Measurements from ENCODE around the gene SCNN1B. TPM values are rescaled to one million over a fixed set of nuclear protein-coding genes. Genes with fewer than 3 reads are reported as not detected.
"Not testable (repeated sequence)": the region's sequence is repeated elsewhere in the genome, so short reads cannot be mapped to it uniquely, and the experiment has no call there.

The SCNN1B gene
- total RNA-seq, 1 donor from 2014 or later, result not detected

GRCh38 chr16:23355106-23355670, 53.1 kb downstream of the SCNN1B start:
- no peaks in the 10 kb centered on the region for H3K36me3 Mint-ChIP-seq (ENCODE audit: low read depth)
- no peak overlapping the region for H3K4me3 Mint-ChIP-seq
- no peaks in the 10 kb centered on the region for H3K4me1 Mint-ChIP-seq (ENCODE audit: low read depth)
- no peak overlapping the region for H3K27ac Mint-ChIP-seq
- H3K27me3 Mint-ChIP-seq (ENCODE audit: insufficient read depth), result no peaks in the 10 kb centered on the region
- no peaks in the 10 kb centered on the region for H3K9me3 Mint-ChIP-seq
- DNase-seq (ENCODE audit: low spot score), result no peak
- intact Hi-C loops (cut with micrococcal nuclease), result no loop called here

GRCh38 chr16:23356941-23357340, 54.8 kb downstream of the SCNN1B start:
- Mint-ChIP-seq H3K9me3 (no peaks in the 10 kb centered on the region), H3K4me3 (no peak overlapping the region), H3K36me3 (ENCODE audit: low read depth) (no peaks in the 10 kb centered on the region), H3K27ac (no peak overlapping the region), H3K4me1 (ENCODE audit: low read depth) (no peaks in the 10 kb centered on the region), H3K27me3 (ENCODE audit: insufficient read depth) (no peaks in the 10 kb centered on the region)
- no peak for DNase-seq (ENCODE audit: low spot score)
- intact Hi-C loops (cut with micrococcal nuclease), result no loop called here

- Mint-ChIP-seq H3K4me1 (ENCODE audit: low read depth) (no peaks in the 10 kb centered on the region), H3K4me3 (no peak overlapping the region), H3K27me3 (ENCODE audit: insufficient read depth) (no peaks in the 10 kb centered on the region), H3K27ac (no peak overlapping the region), H3K9me3 (no peaks in the 10 kb centered on the region), H3K36me3 (ENCODE audit: low read depth) (no peaks in the 10 kb centered on the region)
- intact Hi-C loops (cut with micrococcal nuclease), result no loop called here
- no peak for DNase-seq (ENCODE audit: low spot score)
These were observed 55.7 kb downstream of the SCNN1B start for GRCh38 chr16:23357761-23358290.

GRCh38 chr16:23359092-23359760, 57.1 kb downstream of the SCNN1B start:
- intact Hi-C loops (cut with micrococcal nuclease), result no loop called here
- Mint-ChIP-seq H3K27me3 (ENCODE audit: insufficient read depth) (no peaks in the 10 kb centered on the region), H3K4me3 (no peak overlapping the region), H3K9me3 (no peaks in the 10 kb centered on the region), H3K27ac (no peak overlapping the region), H3K36me3 (ENCODE audit: low read depth) (no peaks in the 10 kb centered on the region), H3K4me1 (ENCODE audit: low read depth) (no peaks in the 10 kb centered on the region)
- no peak for DNase-seq (ENCODE audit: low spot score)

- H3K36me3 Mint-ChIP-seq (ENCODE audit: low read depth), result no peaks in the 10 kb centered on the region
- H3K4me3 Mint-ChIP-seq, result no peak overlapping the region
- no peak overlapping the region for H3K27ac Mint-ChIP-seq
- H3K27me3 Mint-ChIP-seq (ENCODE audit: insufficient read depth), result peaks cover 4% of the 10 kb centered on the region
- DNase-seq (ENCODE audit: low spot score), result no peak
- no peaks in the 10 kb centered on the region for H3K9me3 Mint-ChIP-seq
- H3K4me1 Mint-ChIP-seq (ENCODE audit: low read depth), result peaks cover 10% of the 10 kb centered on the region
- intact Hi-C loops (cut with micrococcal nuclease), result no loop called here
These were observed 60.6 kb downstream of the SCNN1B start for GRCh38 chr16:23362460-23363317.

GRCh38 chr16:23365602-23366240, 63.6 kb downstream of the SCNN1B start:
- Mint-ChIP-seq H3K36me3 (ENCODE audit: low read depth) (no peaks in the 10 kb centered on the region), H3K4me1 (ENCODE audit: low read depth) (peaks cover 10% of the 10 kb centered on the region), H3K9me3 (no peaks in the 10 kb centered on the region), H3K4me3 (no peak overlapping the region), H3K27ac (peak overlapping the region; percentile 25), H3K27me3 (ENCODE audit: insufficient read depth) (peaks cover 6% of the 10 kb centered on the region)
- intact Hi-C loops (cut with micrococcal nuclease), result no loop called here
- no peak for DNase-seq (ENCODE audit: low spot score)

GRCh38 chr16:23366341-23366740, 64.2 kb downstream of the SCNN1B start:
- DNase-seq (ENCODE audit: low spot score); H3K4me3 Mint-ChIP-seq; H3K27ac Mint-ChIP-seq; H3K27me3 Mint-ChIP-seq (ENCODE audit: insufficient read depth); H3K9me3 Mint-ChIP-seq; intact Hi-C loops (cut with micrococcal nuclease); H3K36me3 Mint-ChIP-seq (ENCODE audit: low read depth): not testable (repeated sequence)
- peaks cover 10% of the 10 kb centered on the region for H3K4me1 Mint-ChIP-seq (ENCODE audit: low read depth)

- no peak overlapping the region for H3K4me3 Mint-ChIP-seq
- no peak for DNase-seq (ENCODE audit: low spot score)
- H3K27ac Mint-ChIP-seq, result no peak overlapping the region
- H3K36me3 Mint-ChIP-seq (ENCODE audit: low read depth), result no peaks in the 10 kb centered on the region
- no peaks in the 10 kb centered on the region for H3K9me3 Mint-ChIP-seq
- peaks cover 6% of the 10 kb centered on the region for H3K27me3 Mint-ChIP-seq (ENCODE audit: insufficient read depth)
- peaks cover 10% of the 10 kb centered on the region for H3K4me1 Mint-ChIP-seq (ENCODE audit: low read depth)
- intact Hi-C loops (cut with micrococcal nuclease), result no loop called here
These were observed 65.5 kb downstream of the SCNN1B start for GRCh38 chr16:23367564-23367963.

- H3K27ac Mint-ChIP-seq, result no peak overlapping the region
- intact Hi-C loops (cut with micrococcal nuclease), result no loop called here
- DNase-seq (ENCODE audit: low spot score), result no peak
- peaks cover 6% of the 10 kb centered on the region for H3K27me3 Mint-ChIP-seq (ENCODE audit: insufficient read depth)
- no peak overlapping the region for H3K4me3 Mint-ChIP-seq
- H3K4me1 Mint-ChIP-seq (ENCODE audit: low read depth), result peaks cover 10% of the 10 kb centered on the region
- H3K9me3 Mint-ChIP-seq, result no peaks in the 10 kb centered on the region
- H3K36me3 Mint-ChIP-seq (ENCODE audit: low read depth), result no peaks in the 10 kb centered on the region
These were observed 65.9 kb downstream of the SCNN1B start for GRCh38 chr16:23367988-23368387.

GRCh38 chr16:23368469-23368868, 66.4 kb downstream of the SCNN1B start:
- Mint-ChIP-seq H3K27ac (no peak overlapping the region), H3K27me3 (ENCODE audit: insufficient read depth) (peaks cover 6% of the 10 kb centered on the region), H3K36me3 (ENCODE audit: low read depth) (no peaks in the 10 kb centered on the region), H3K4me3 (no peak overlapping the region), H3K4me1 (ENCODE audit: low read depth) (peaks cover 10% of the 10 kb centered on the region), H3K9me3 (no peaks in the 10 kb centered on the region)
- DNase-seq (ENCODE audit: low spot score), result no peak
- intact Hi-C loops (cut with micrococcal nuclease), result no loop called here

- intact Hi-C loops (cut with micrococcal nuclease), result no loop called here
- DNase-seq (ENCODE audit: low spot score), result no peak
- Mint-ChIP-seq H3K9me3 (no peaks in the 10 kb centered on the region), H3K4me1 (ENCODE audit: low read depth) (peaks cover 10% of the 10 kb centered on the region), H3K36me3 (ENCODE audit: low read depth) (no peaks in the 10 kb centered on the region), H3K27ac (no peak overlapping the region), H3K27me3 (ENCODE audit: insufficient read depth) (peaks cover 4% of the 10 kb centered on the region), H3K4me3 (no peak overlapping the region)
These were observed 67.3 kb downstream of the SCNN1B start for GRCh38 chr16:23369416-23369815.

GRCh38 chr16:23371368-23371767, 69.3 kb downstream of the SCNN1B start:
- Mint-ChIP-seq H3K36me3 (ENCODE audit: low read depth) (no peaks in the 10 kb centered on the region), H3K4me1 (ENCODE audit: low read depth) (no peaks in the 10 kb centered on the region), H3K9me3 (no peaks in the 10 kb centered on the region), H3K27ac (no peak overlapping the region), H3K27me3 (ENCODE audit: insufficient read depth) (peaks cover 2% of the 10 kb centered on the region), H3K4me3 (no peak overlapping the region)
- intact Hi-C loops (cut with micrococcal nuclease), result no loop called here
- DNase-seq (ENCODE audit: low spot score), result no peak

Measured in activated T-helper 1 cell treated with anti-CD3 and anti-CD28 coated beads, Interleukin-12 subunit alpha, Interleukin-12 subunit beta, Interleukin-2, Interleukin-4 antibody, amounts not matched to agents 30 ng/mL and 10 ng/mL and 1 ng/mL, durations not matched to agents 14 hours and 24 hours and 36 hours (primary cell).